GM19397 (cell line): ENCODE measurements around the gene ZCWPW1.
A peak's percentile ranks its signal among the peaks of the same experiment; 100 is the strongest.
"Not testable (repeated sequence)": the region's sequence is repeated elsewhere in the genome, so short reads cannot be mapped to it uniquely, and the experiment has no call there.

Experiments used
- ATAC-seq: cut with Tn5 transposase; IDR thresholded peaks from one replicate; pipeline ENCODE4 v1.9.1; 2021; ENCODE audit warnings: mild to moderate bottlenecking, moderate library complexity; ENCODE audit not compliant: unreplicated experiment

The ZCWPW1 gene

GRCh38 chr7:100457033-100457432, 28.5 kb upstream of the ZCWPW1 start:
- no peak for ATAC-seq

GRCh38 chr7:100456562-100456961, 28.1 kb upstream of the ZCWPW1 start:
- no peak for ATAC-seq

- ATAC-seq, result no peak
Measured at GRCh38 chr7:100455206-100455605, 26.7 kb upstream of the ZCWPW1 start.

GRCh38 chr7:100453854-100454253, 25.4 kb upstream of the ZCWPW1 start:
- ATAC-seq, result not testable (repeated sequence)

GRCh38 chr7:100452513-100452912, 24.0 kb upstream of the ZCWPW1 start:
- ATAC-seq, result no peak

GRCh38 chr7:100449190-100449795, 20.8 kb upstream of the ZCWPW1 start:
- ATAC-seq, result no peak

- ATAC-seq, result not testable (repeated sequence)
Measured at GRCh38 chr7:100447363-100447762, 18.9 kb upstream of the ZCWPW1 start.

GRCh38 chr7:100446040-100446439, 17.5 kb upstream of the ZCWPW1 start:
- no peak for ATAC-seq

- ATAC-seq, result no peak
Measured at GRCh38 chr7:100444311-100445278, 16.1 kb upstream of the ZCWPW1 start.

- ATAC-seq, result no peak
Measured at GRCh38 chr7:100443096-100443840, 14.8 kb upstream of the ZCWPW1 start.

- ATAC-seq, result no peak
Measured at GRCh38 chr7:100441641-100442535, 13.4 kb upstream of the ZCWPW1 start.

GRCh38 chr7:100439244-100439643, 10.7 kb upstream of the ZCWPW1 start:
- ATAC-seq, result not testable (repeated sequence)

- ATAC-seq, result not testable (repeated sequence)
Measured at GRCh38 chr7:100438731-100439130, 10.2 kb upstream of the ZCWPW1 start.

- ATAC-seq, result no peak
Measured at GRCh38 chr7:100438172-100438571, 9.7 kb upstream of the ZCWPW1 start.

GRCh38 chr7:100437150-100438100, 8.9 kb upstream of the ZCWPW1 start:
- ATAC-seq, result no peak

GRCh38 chr7:100435401-100436304, 7.2 kb upstream of the ZCWPW1 start:
- peak; percentile 25 for ATAC-seq

GRCh38 chr7:100434297-100435144, 6.0 kb upstream of the ZCWPW1 start:
- no peak for ATAC-seq
